ENCODE results near the gene KPNA6. TPM values are rescaled to one million over a fixed set of nuclear protein-coding genes. Genes with fewer than 3 reads are reported as not detected.
A peak's percentile ranks its signal among the peaks of the same experiment; 100 is the strongest.

Gene KPNA6
- total and polyA plus RNA-seq, 4 experiments from 2014 or later = 25.4 to 62.5 (median 42.9) TPM

- Histone ChIP-seq H3K9me3 (ENCODE audit: control insufficient read depth in 1 of 2, low read length in 2 of 2) (no peaks in the 10 kb centered on the region), H3K4me1 (ENCODE audit: insufficient read depth, low read length) (peaks cover 31% of the 10 kb centered on the region), H3K36me3 (ENCODE audit: insufficient read depth, low read length) (peaks cover 20% of the 10 kb centered on the region), H3K4me3 (ENCODE audit: low read length in 2 of 2) (no peak overlapping the region), H3K27ac (ENCODE audit: low read depth, low read length) (peak overlapping the region; percentile 83), H3K27me3 (ENCODE audit: insufficient read depth, low read length) (no peaks in the 10 kb centered on the region)
- ChIA-PET CTCF (ENCODE audit: partially characterized antibody) (no interaction called here), POLR2A (ENCODE audit: partially characterized antibody) (interaction anchor here (0.6 to 3.6 kb wide), 4 partner anchors 16 to 69 kb away, joined by 3 to 20 read pairs (median 4); partner anchors contain the start of genes CCDC28B and LCK)
- Mint-ChIP-seq H3K4me1 (peaks cover 36 to 65% (median 51%) of the 10 kb centered on the region in 4 donors), H3K27ac (peak overlapping the region; percentile 47 to 94 (median 92)), H3K27me3 (no peaks in the 10 kb centered on the region), H3K9me3 (peaks cover 0 to 2% (median 0%) of the 10 kb centered on the region in 8 donors), H3K4me3 (peak overlapping the region; percentile 52 to 93 (median 90)), H3K36me3 (peaks cover 29 to 44% of the 10 kb centered on the region in 2 donors)
- intact Hi-C loops (cut with micrococcal nuclease) = no loop called here
- no peak for DNase-seq
Observed at GRCh38 chr1:32181563-32181962, 73.7 kb downstream of the KPNA6 start.

GRCh38 chr1:32182060-32182459, 74.2 kb downstream of the KPNA6 start:
- Mint-ChIP-seq H3K4me1 (peaks cover 37 to 65% (median 52%) of the 10 kb centered on the region in 4 donors), H3K27me3 (no peaks in the 10 kb centered on the region), H3K36me3 (peaks cover 32 to 45% of the 10 kb centered on the region in 2 donors), H3K9me3 (peaks cover 0 to 2% (median 0%) of the 10 kb centered on the region in 8 donors), H3K4me3 (peak overlapping the region in 2 of 8 donors; percentile 10 to 85), H3K27ac (peak overlapping the region in 5 of 7 donors; percentile 22 to 90 (median 62))
- no peak for DNase-seq
- POLR2A ChIA-PET (ENCODE audit: partially characterized antibody) = interaction anchor here (0.6 to 3.6 kb wide), 4 partner anchors 16 to 69 kb away, joined by 3 to 20 read pairs (median 4); partner anchors contain the start of genes CCDC28B and LCK
- H3K36me3 ChIP-seq (ENCODE audit: insufficient read depth, low read length) = peaks cover 22% of the 10 kb centered on the region
- H3K27me3 ChIP-seq (ENCODE audit: insufficient read depth, low read length) = no peaks in the 10 kb centered on the region
- CTCF ChIA-PET (ENCODE audit: partially characterized antibody) = interaction anchor here (1.0 kb wide), 1 partner anchor 16 kb away, joined by 3 read pairs; no protein-coding TSS in a partner anchor
- intact Hi-C loops (cut with micrococcal nuclease) = no loop called here
- no peak overlapping the region for H3K27ac ChIP-seq (ENCODE audit: low read depth, low read length)
- H3K4me3 ChIP-seq (ENCODE audit: low read length in 2 of 2) = no peak overlapping the region
- no peaks in the 10 kb centered on the region for H3K9me3 ChIP-seq (ENCODE audit: control insufficient read depth in 1 of 2, low read length in 2 of 2)
- H3K4me1 ChIP-seq (ENCODE audit: insufficient read depth, low read length) = peaks cover 31% of the 10 kb centered on the region

GRCh38 chr1:32184650-32185049, 76.8 kb downstream of the KPNA6 start:
- no peak overlapping the region for H3K4me3 Mint-ChIP-seq
- intact Hi-C loops (cut with micrococcal nuclease) = no loop called here
- H3K9me3 ChIP-seq (ENCODE audit: control insufficient read depth in 1 of 2, low read length in 2 of 2) = no peaks in the 10 kb centered on the region
- DNase-seq = no peak
- POLR2A ChIA-PET (ENCODE audit: partially characterized antibody) = interaction anchor here (1.5 kb wide), 1 partner anchor 16 kb away, joined by 4 read pairs; the partner anchor contains the start of gene CCDC28B
- no peak overlapping the region for H3K4me3 ChIP-seq (ENCODE audit: low read length in 2 of 2)
- H3K27ac ChIP-seq (ENCODE audit: low read depth, low read length) = no peak overlapping the region
- peaks cover 0 to 2% (median 0%) of the 10 kb centered on the region in 8 donors for H3K9me3 Mint-ChIP-seq
- CTCF ChIA-PET (ENCODE audit: partially characterized antibody) = no interaction called here
- H3K4me1 Mint-ChIP-seq = peaks cover 34 to 53% (median 45%) of the 10 kb centered on the region in 4 donors
- no peaks in the 10 kb centered on the region for H3K27me3 ChIP-seq (ENCODE audit: insufficient read depth, low read length)
- no peaks in the 10 kb centered on the region for H3K27me3 Mint-ChIP-seq
- peak overlapping the region in 2 of 7 donors; percentile 4 to 70 for H3K27ac Mint-ChIP-seq
- H3K36me3 ChIP-seq (ENCODE audit: insufficient read depth, low read length) = peaks cover 47% of the 10 kb centered on the region
- peaks cover 21% of the 10 kb centered on the region for H3K4me1 ChIP-seq (ENCODE audit: insufficient read depth, low read length)
- H3K36me3 Mint-ChIP-seq = peaks cover 50 to 64% of the 10 kb centered on the region in 2 donors

- H3K4me3 Mint-ChIP-seq = no peak overlapping the region
- CTCF ChIA-PET (ENCODE audit: partially characterized antibody) = interaction anchor here (1.2 kb wide), 1 partner anchor 9 kb away, joined by 3 read pairs; no protein-coding TSS in a partner anchor
Observed at GRCh38 chr1:32186077-32186476, 78.2 kb downstream of the KPNA6 start.

GRCh38 chr1:32186491-32186890, 78.6 kb downstream of the KPNA6 start:
- H3K36me3 Mint-ChIP-seq = peaks cover 57 to 68% of the 10 kb centered on the region in 2 donors
- no peak for DNase-seq
- POLR2A ChIA-PET (ENCODE audit: partially characterized antibody) = interaction anchor here (0.7 kb wide), 2 partner anchors 14 to 149 kb away, joined by 3 read pairs; partner anchors contain the start of genes CCDC28B and MARCKSL1
- H3K27me3 Mint-ChIP-seq = no peaks in the 10 kb centered on the region
- Histone ChIP-seq H3K36me3 (ENCODE audit: insufficient read depth, low read length) (peaks cover 63% of the 10 kb centered on the region), H3K9me3 (ENCODE audit: control insufficient read depth in 1 of 2, low read length in 2 of 2) (no peaks in the 10 kb centered on the region), H3K4me1 (ENCODE audit: insufficient read depth, low read length) (peaks cover 9% of the 10 kb centered on the region), H3K4me3 (ENCODE audit: low read length in 2 of 2) (no peak overlapping the region), H3K27me3 (ENCODE audit: insufficient read depth, low read length) (no peaks in the 10 kb centered on the region), H3K27ac (ENCODE audit: low read depth, low read length) (no peak overlapping the region)
- intact Hi-C loops (cut with micrococcal nuclease) = no loop called here
- peak overlapping the region in 2 of 7 donors; percentile 6 to 33 for H3K27ac Mint-ChIP-seq
- H3K4me1 Mint-ChIP-seq = peaks cover 23 to 37% (median 32%) of the 10 kb centered on the region in 4 donors
- no peak overlapping the region for H3K4me3 Mint-ChIP-seq
- CTCF ChIA-PET (ENCODE audit: partially characterized antibody) = interaction anchor here (1.2 kb wide), 1 partner anchor 9 kb away, joined by 3 read pairs; no protein-coding TSS in a partner anchor
- H3K9me3 Mint-ChIP-seq = peaks cover 0 to 2% (median 0%) of the 10 kb centered on the region in 8 donors

More at GRCh38 chr1:32186077-32186476, 78.2 kb downstream of the KPNA6 start:
- H3K9me3 ChIP-seq (ENCODE audit: control insufficient read depth in 1 of 2, low read length in 2 of 2) = no peaks in the 10 kb centered on the region
- POLR2A ChIA-PET (ENCODE audit: partially characterized antibody) = interaction anchor here (0.7 kb wide), 1 partner anchor 14 kb away, joined by 3 read pairs; the partner anchor contains the start of gene CCDC28B
- Mint-ChIP-seq H3K27ac (peak overlapping the region in 1 of 7 donors; percentile 6), H3K27me3 (no peaks in the 10 kb centered on the region), H3K4me1 (peaks cover 27 to 41% (median 36%) of the 10 kb centered on the region in 4 donors), H3K9me3 (peaks cover 0 to 2% (median 0%) of the 10 kb centered on the region in 8 donors), H3K36me3 (peaks cover 57 to 68% of the 10 kb centered on the region in 2 donors)
- no peaks in the 10 kb centered on the region for H3K27me3 ChIP-seq (ENCODE audit: insufficient read depth, low read length)
- H3K36me3 ChIP-seq (ENCODE audit: insufficient read depth, low read length) = peaks cover 59% of the 10 kb centered on the region
- intact Hi-C loops (cut with micrococcal nuclease) = no loop called here
- H3K4me1 ChIP-seq (ENCODE audit: insufficient read depth, low read length) = peaks cover 13% of the 10 kb centered on the region
- H3K4me3 ChIP-seq (ENCODE audit: low read length in 2 of 2) = no peak overlapping the region
- no peak for DNase-seq
- no peak overlapping the region for H3K27ac ChIP-seq (ENCODE audit: low read depth, low read length)

- POLR2A ChIA-PET (ENCODE audit: partially characterized antibody) = no interaction called here
- Mint-ChIP-seq H3K27ac (no peak overlapping the region), H3K27me3 (no peaks in the 10 kb centered on the region), H3K9me3 (peaks cover 0 to 2% (median 0%) of the 10 kb centered on the region in 8 donors), H3K36me3 (peaks cover 69 to 75% of the 10 kb centered on the region in 2 donors), H3K4me3 (no peak overlapping the region), H3K4me1 (peaks cover 19 to 25% (median 22%) of the 10 kb centered on the region in 4 donors)
- CTCF ChIA-PET (ENCODE audit: partially characterized antibody) = interaction anchor here (1.3 to 1.4 kb wide), 2 partner anchors 10 to 61 kb away, joined by 3 to 8 read pairs; no protein-coding TSS in a partner anchor
- H3K27ac ChIP-seq (ENCODE audit: low read depth, low read length) = no peak overlapping the region
- DNase-seq = no peak
- H3K4me3 ChIP-seq (ENCODE audit: low read length in 2 of 2) = no peak overlapping the region
- no peaks in the 10 kb centered on the region for H3K27me3 ChIP-seq (ENCODE audit: insufficient read depth, low read length)
- intact Hi-C loops (cut with micrococcal nuclease) = no loop called here
- peaks cover 75% of the 10 kb centered on the region for H3K36me3 ChIP-seq (ENCODE audit: insufficient read depth, low read length)
- H3K9me3 ChIP-seq (ENCODE audit: control insufficient read depth in 1 of 2, low read length in 2 of 2) = no peaks in the 10 kb centered on the region
- H3K4me1 ChIP-seq (ENCODE audit: insufficient read depth, low read length) = no peaks in the 10 kb centered on the region
Observed at GRCh38 chr1:32187850-32188249, 80.0 kb downstream of the KPNA6 start.

- Histone ChIP-seq H3K4me1 (ENCODE audit: insufficient read depth, low read length) (peaks cover 30% of the 10 kb centered on the region), H3K36me3 (ENCODE audit: insufficient read depth, low read length) (peaks cover 78% of the 10 kb centered on the region), H3K27me3 (ENCODE audit: insufficient read depth, low read length) (no peaks in the 10 kb centered on the region), H3K27ac (ENCODE audit: low read depth, low read length) (no peak overlapping the region), H3K9me3 (ENCODE audit: control insufficient read depth in 1 of 2, low read length in 2 of 2) (no peaks in the 10 kb centered on the region), H3K4me3 (ENCODE audit: low read length in 2 of 2) (no peak overlapping the region)
- Mint-ChIP-seq H3K4me1 (peaks cover 26 to 42% (median 35%) of the 10 kb centered on the region in 4 donors), H3K27me3 (no peaks in the 10 kb centered on the region), H3K36me3 (peaks cover 66 to 82% of the 10 kb centered on the region in 2 donors), H3K27ac (peak overlapping the region in 1 of 7 donors; percentile 12), H3K9me3 (no peaks in the 10 kb centered on the region), H3K4me3 (no peak overlapping the region)
- POLR2A ChIA-PET (ENCODE audit: partially characterized antibody) = interaction anchor here (1.1 kb wide), 1 partner anchor 12 kb away, joined by 3 read pairs; the partner anchor contains the start of gene TXLNA
- DNase-seq = no peak
- CTCF ChIA-PET (ENCODE audit: partially characterized antibody) = interaction anchor here (2.9 kb wide), 1 partner anchor 23 kb away, joined by 11 read pairs; no protein-coding TSS in a partner anchor
- intact Hi-C loops (cut with micrococcal nuclease) = no loop called here
Observed at GRCh38 chr1:32192220-32192948, 84.5 kb downstream of the KPNA6 start.
